ENCODE results near the gene USP54. TPM values are rescaled to one million over a fixed set of nuclear protein-coding genes. Genes with fewer than 3 reads are reported as not detected.

Gene USP54
- total and polyA plus RNA-seq, 5 donors: 7.5 to 65.6 (median 23.8) TPM

GRCh38 chr10:73467206-73467605, 123.9 kb downstream of the USP54 start:
- H3K27me3 ChIP-seq (ENCODE audit: control insufficient read depth, insufficient read depth): no peaks in the 10 kb centered on the region
- no peak for DNase-seq
- peaks cover 2% of the 10 kb centered on the region for H3K4me1 ChIP-seq (ENCODE audit: control insufficient read depth, insufficient read depth, low read length)
- intact Hi-C loops (cut with DNase I): no loop called here
- H3K27ac ChIP-seq (ENCODE audit: low read length): no peak overlapping the region
- no peak for ATAC-seq
- H3K9me3 ChIP-seq (ENCODE audit: control insufficient read depth, low read length): no peaks in the 10 kb centered on the region
- H3K4me3 ChIP-seq (ENCODE audit: low read length): no peak overlapping the region
- WGBS: 84% methylated on average over 2 of the region's 2 CpGs

- peaks cover 2% of the 10 kb centered on the region for H3K4me1 ChIP-seq (ENCODE audit: control insufficient read depth, insufficient read depth, low read length)
- H3K4me3 ChIP-seq (ENCODE audit: low read length): no peak overlapping the region
- H3K27ac ChIP-seq (ENCODE audit: low read length): no peak overlapping the region
- ATAC-seq: no peak
- WGBS: 85% methylated on average over 2 of the region's 2 CpGs
- H3K27me3 ChIP-seq (ENCODE audit: control insufficient read depth, insufficient read depth): no peaks in the 10 kb centered on the region
- intact Hi-C loops (cut with DNase I): no loop called here
- DNase-seq: no peak
- H3K9me3 ChIP-seq (ENCODE audit: control insufficient read depth, low read length): no peaks in the 10 kb centered on the region
These were observed 125.0 kb downstream of the USP54 start for GRCh38 chr10:73465978-73466726.

GRCh38 chr10:73460897-73461296, 130.2 kb downstream of the USP54 start:
- intact Hi-C loops (cut with DNase I): no loop called here
- Histone ChIP-seq H3K9me3 (ENCODE audit: control insufficient read depth, low read length) (no peaks in the 10 kb centered on the region), H3K4me1 (ENCODE audit: control insufficient read depth, insufficient read depth, low read length) (no peaks in the 10 kb centered on the region), H3K27ac (ENCODE audit: low read length) (no peak overlapping the region), H3K4me3 (ENCODE audit: low read length) (no peak overlapping the region), H3K27me3 (ENCODE audit: control insufficient read depth, insufficient read depth) (no peaks in the 10 kb centered on the region)
- no peak for DNase-seq
- WGBS: 96% methylated on average over 4 of the region's 4 CpGs
- peak in 1 of 2 donors; percentile 22 for ATAC-seq

- Histone ChIP-seq H3K27ac (ENCODE audit: low read length) (no peak overlapping the region), H3K4me3 (ENCODE audit: low read length) (no peak overlapping the region), H3K27me3 (ENCODE audit: control insufficient read depth, insufficient read depth) (no peaks in the 10 kb centered on the region), H3K9me3 (ENCODE audit: control insufficient read depth, low read length) (no peaks in the 10 kb centered on the region), H3K4me1 (ENCODE audit: control insufficient read depth, insufficient read depth, low read length) (no peaks in the 10 kb centered on the region)
- no peak for ATAC-seq
- 72% methylated on average over 6 of the region's 6 CpGs for WGBS
- DNase-seq: no peak
- intact Hi-C loops (cut with DNase I): no loop called here
These were observed 131.3 kb downstream of the USP54 start for GRCh38 chr10:73459683-73460314.

- Histone ChIP-seq H3K27me3 (ENCODE audit: control insufficient read depth, insufficient read depth) (no peaks in the 10 kb centered on the region), H3K4me3 (ENCODE audit: low read length) (no peak overlapping the region), H3K4me1 (ENCODE audit: control insufficient read depth, insufficient read depth, low read length) (no peaks in the 10 kb centered on the region), H3K27ac (ENCODE audit: low read length) (no peak overlapping the region), H3K9me3 (ENCODE audit: control insufficient read depth, low read length) (no peaks in the 10 kb centered on the region)
- intact Hi-C loops (cut with DNase I): no loop called here
- 85% methylated on average over 2 of the region's 2 CpGs for WGBS
- no peak for DNase-seq
- no peak for ATAC-seq
These were observed 134.8 kb downstream of the USP54 start for GRCh38 chr10:73456187-73456890.

- ATAC-seq (no peak), DNase-seq (no peak)
- no peaks in the 10 kb centered on the region for H3K27me3 ChIP-seq (ENCODE audit: control insufficient read depth, insufficient read depth)
- no peaks in the 10 kb centered on the region for H3K4me1 ChIP-seq (ENCODE audit: control insufficient read depth, insufficient read depth, low read length)
- H3K4me3 ChIP-seq (ENCODE audit: low read length): no peak overlapping the region
- WGBS: 84% methylated on average over 1 of the region's 1 CpG
- no peaks in the 10 kb centered on the region for H3K9me3 ChIP-seq (ENCODE audit: control insufficient read depth, low read length)
- intact Hi-C loops (cut with DNase I): no loop called here
- H3K27ac ChIP-seq (ENCODE audit: low read length): no peak overlapping the region
These were observed 142.0 kb downstream of the USP54 start for GRCh38 chr10:73449113-73449512.

- Histone ChIP-seq H3K4me3 (ENCODE audit: low read length) (no peak overlapping the region), H3K27me3 (ENCODE audit: control insufficient read depth, insufficient read depth) (no peaks in the 10 kb centered on the region), H3K9me3 (ENCODE audit: control insufficient read depth, low read length) (no peaks in the 10 kb centered on the region), H3K4me1 (ENCODE audit: control insufficient read depth, insufficient read depth, low read length) (no peaks in the 10 kb centered on the region), H3K27ac (ENCODE audit: low read length) (no peak overlapping the region)
- intact Hi-C loops (cut with DNase I): no loop called here
- ATAC-seq: no peak
- no peak for DNase-seq
- 58% methylated on average over 1 of the region's 1 CpG for WGBS
These were observed 142.8 kb downstream of the USP54 start for GRCh38 chr10:73448384-73448783.

Other genes starting within 250 kb of the USP54 start
- 1 to 10 TPM; 1.6 to 2.3 (median 1.9) TPM for gene CFAP70, start 232.5 kb downstream of the USP54 start, total RNA-seq
- gene CFAP70, start 232.5 kb downstream of the USP54 start, polyA plus RNA-seq: 1.2 TPM
- 100 to 1,000 TPM in 3 of 4 donors, 10 to 100 TPM in 1; 98.4 to 122 (median 113) TPM for gene ANXA7, start 177.3 kb downstream of the USP54 start, total RNA-seq
- 78.6 TPM for gene ANXA7, start 177.3 kb downstream of the USP54 start, polyA plus RNA-seq
- 1 to 10 TPM; 1.1 to 2.1 (median 1.4) TPM for gene MSS51, start 157.8 kb downstream of the USP54 start, total RNA-seq
- gene MSS51, start 157.8 kb downstream of the USP54 start, polyA plus RNA-seq: 1.4 TPM
- gene PPP3CB, start 95.3 kb downstream of the USP54 start, total RNA-seq: 10 to 100 TPM; 50.3 to 61.3 (median 57.1) TPM
- 34.5 TPM for gene PPP3CB, start 95.3 kb downstream of the USP54 start, polyA plus RNA-seq
- 100 to 1,000 TPM in 1 of 4 donors, 10 to 100 TPM in 3; 19.5 to 101 (median 52.3) TPM for gene MYOZ1, start 50.1 kb upstream of the USP54 start, total RNA-seq
- 72.6 TPM for gene MYOZ1, start 50.1 kb upstream of the USP54 start, polyA plus RNA-seq
- 100 to 1,000 TPM; 140 to 313 (median 206) TPM for gene SYNPO2L, start 64.7 kb upstream of the USP54 start, total RNA-seq
- 191 TPM for gene SYNPO2L, start 64.7 kb upstream of the USP54 start, polyA plus RNA-seq
- gene AGAP5, start 106.8 kb upstream of the USP54 start, total RNA-seq: 1 to 10 TPM; 3.1 to 4.6 (median 3.7) TPM
- gene AGAP5, start 106.8 kb upstream of the USP54 start, polyA plus RNA-seq: 2.8 TPM
- 10 to 100 TPM; 43.7 to 50.9 (median 46.2) TPM for gene SEC24C, start 153.0 kb upstream of the USP54 start, total RNA-seq
- 30.6 TPM for gene SEC24C, start 153.0 kb upstream of the USP54 start, polyA plus RNA-seq
- gene CHCHD1, start 190.7 kb upstream of the USP54 start, total RNA-seq: 10 to 100 TPM; 20.6 to 28.1 (median 23.2) TPM
- gene CHCHD1, start 190.7 kb upstream of the USP54 start, polyA plus RNA-seq: 76.8 TPM
- gene ZSWIM8, start 194.3 kb upstream of the USP54 start, total RNA-seq: 10 to 100 TPM; 53.3 to 67.3 (median 62.9) TPM
- gene ZSWIM8, start 194.3 kb upstream of the USP54 start, polyA plus RNA-seq: 61.2 TPM
- gene NDST2, start 220.3 kb upstream of the USP54 start, total RNA-seq: 10 to 100 TPM; 13.8 to 17.5 (median 15.5) TPM
- 9.6 TPM for gene NDST2, start 220.3 kb upstream of the USP54 start, polyA plus RNA-seq

Data from right cardiac atrium (tissue), 5 donors.